Tibial nerve (tissue), 4 donors: ENCODE data around the gene NAA50.

Experiments used
- EP300 ChIP-seq, 2 donors: sonication (generic); formaldehyde crosslinking; IDR thresholded peaks; one replicate each; pipeline ENCODE4 v1.6.1; 2017; ENCODE audit warnings: antibody characterized with exemption in 2 of 2, mild to moderate bottlenecking in 1 of 2
- TF ChIP-seq, protein P1 (sequence below), 5 experiments: fragments of 200-600 bp in 3 of 5; fragments of 450-650 bp in 2 of 5; sonication (generic) in 3 of 5; IDR thresholded peaks; one replicate each; pipeline ENCODE4 v1.5.1; 2016 to 2019; ENCODE audit warnings: antibody characterized with exemption in 5 of 5, mild to moderate bottlenecking in 3 of 5, moderate library complexity in 2 of 5

DNA sequence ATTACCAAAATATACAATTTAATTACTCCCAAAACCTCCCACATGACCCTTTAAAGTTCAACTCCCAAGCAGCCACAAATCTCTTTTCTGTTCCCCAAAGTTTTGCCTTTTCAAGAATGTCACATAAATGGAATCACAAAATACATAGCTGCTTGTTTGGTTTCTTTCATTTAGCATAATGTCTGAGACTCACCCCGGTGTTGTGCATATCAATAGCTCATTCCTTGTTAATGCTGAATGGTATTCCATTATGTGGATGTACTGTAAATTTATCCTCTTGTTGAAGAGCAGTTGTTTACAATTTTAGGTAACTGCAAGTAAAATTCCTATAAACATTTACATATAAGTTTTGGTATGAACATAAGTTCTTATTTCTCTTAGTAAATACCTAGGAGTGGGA lies 15.5 kb downstream of the NAA50 start:
- TF ChIP-seq EP300 (IDR thresholded peaks at IDR 0.05): no peak
- TF ChIP-seq, protein P1, sequence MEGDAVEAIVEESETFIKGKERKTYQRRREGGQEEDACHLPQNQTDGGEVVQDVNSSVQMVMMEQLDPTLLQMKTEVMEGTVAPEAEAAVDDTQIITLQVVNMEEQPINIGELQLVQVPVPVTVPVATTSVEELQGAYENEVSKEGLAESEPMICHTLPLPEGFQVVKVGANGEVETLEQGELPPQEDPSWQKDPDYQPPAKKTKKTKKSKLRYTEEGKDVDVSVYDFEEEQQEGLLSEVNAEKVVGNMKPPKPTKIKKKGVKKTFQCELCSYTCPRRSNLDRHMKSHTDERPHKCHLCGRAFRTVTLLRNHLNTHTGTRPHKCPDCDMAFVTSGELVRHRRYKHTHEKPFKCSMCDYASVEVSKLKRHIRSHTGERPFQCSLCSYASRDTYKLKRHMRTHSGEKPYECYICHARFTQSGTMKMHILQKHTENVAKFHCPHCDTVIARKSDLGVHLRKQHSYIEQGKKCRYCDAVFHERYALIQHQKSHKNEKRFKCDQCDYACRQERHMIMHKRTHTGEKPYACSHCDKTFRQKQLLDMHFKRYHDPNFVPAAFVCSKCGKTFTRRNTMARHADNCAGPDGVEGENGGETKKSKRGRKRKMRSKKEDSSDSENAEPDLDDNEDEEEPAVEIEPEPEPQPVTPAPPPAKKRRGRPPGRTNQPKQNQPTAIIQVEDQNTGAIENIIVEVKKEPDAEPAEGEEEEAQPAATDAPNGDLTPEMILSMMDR (IDR thresholded peaks at IDR 0.05): no peak
